Amygdala (tissue), 56 donors: ENCODE results near the gene CREBRF.
"Not testable (repeated sequence)": the region's sequence is repeated elsewhere in the genome, so short reads cannot be mapped to it uniquely, and the experiment has no call there.

Experiments used
- DNase-seq, 56 donors: peaks; one replicate each; lab custom pipeline; 2025; lab: John Stamatoyannopoulos, UW

CREBRF gene

GRCh38 chr5:173148354-173148753, 92.2 kb downstream of the CREBRF start:
- DNase-seq = no peak

GRCh38 chr5:173152547-173152946, 96.4 kb downstream of the CREBRF start:
- DNase-seq = no peak

GRCh38 chr5:173153842-173154241, 97.7 kb downstream of the CREBRF start:
- DNase-seq = no peak

- DNase-seq = not testable (repeated sequence)
These were observed 98.5 kb downstream of the CREBRF start for GRCh38 chr5:173154619-173155018.

GRCh38 chr5:173155912-173156311, 99.8 kb downstream of the CREBRF start:
- DNase-seq = peak in 41 of 56 donors; percentile 1 to 71 (median 35)

GRCh38 chr5:173158366-173158765, 102.2 kb downstream of the CREBRF start:
- DNase-seq = no peak

GRCh38 chr5:173159256-173159655, 103.1 kb downstream of the CREBRF start:
- DNase-seq = no peak

- DNase-seq = no peak
These were observed 105.0 kb downstream of the CREBRF start for GRCh38 chr5:173161148-173161547.

GRCh38 chr5:173163219-173163618, 107.1 kb downstream of the CREBRF start:
- no peak for DNase-seq

- no peak for DNase-seq
These were observed 109.2 kb downstream of the CREBRF start for GRCh38 chr5:173165177-173166016.

- DNase-seq = no peak
These were observed 116.0 kb downstream of the CREBRF start for GRCh38 chr5:173172166-173172565.

- DNase-seq = no peak
These were observed 119.4 kb downstream of the CREBRF start for GRCh38 chr5:173175523-173175922.

GRCh38 chr5:173178369-173178910, 122.3 kb downstream of the CREBRF start:
- no peak for DNase-seq

GRCh38 chr5:173180331-173180730, 124.2 kb downstream of the CREBRF start:
- DNase-seq = no peak

GRCh38 chr5:173187054-173187743, 131.0 kb downstream of the CREBRF start:
- DNase-seq = no peak

GRCh38 chr5:173188280-173188679, 132.1 kb downstream of the CREBRF start:
- no peak for DNase-seq
